ENCODE measurements around the gene FAM72B. TPM values are rescaled to one million over a fixed set of nuclear protein-coding genes. Genes with fewer than 3 reads are reported as not detected.
"Not testable (repeated sequence)": the region's sequence is repeated elsewhere in the genome, so short reads cannot be mapped to it uniquely, and the experiment has no call there.

The FAM72B gene
- total and polyA plus RNA-seq, 2 experiments from 2014 or later, result 16.0 to 22.8 TPM

GRCh38 chr1:121202986-121203385 is 18.8 kb upstream of the FAM72B start:
- not testable (repeated sequence) for H3K4me1 ChIP-seq (ENCODE audit: insufficient read depth); H3K4me3 Mint-ChIP-seq; H3K27ac Mint-ChIP-seq; H3K4me3 ChIP-seq; H3K36me3 ChIP-seq (ENCODE audit: insufficient read depth); H3K36me3 Mint-ChIP-seq (ENCODE audit: low read depth); H4K20me1 ChIP-seq (replicated peaks; ENCODE audit: insufficient read depth); H3K4me1 Mint-ChIP-seq; ATAC-seq; H3K79me2 ChIP-seq (replicated peaks; ENCODE audit: insufficient read depth); H3K27ac ChIP-seq (ENCODE audit: low read depth); H3K9me2 ChIP-seq (ENCODE audit: insufficient read depth); DNase-seq (ENCODE audit: low spot score); H3K9me3 Mint-ChIP-seq; H2AFZ ChIP-seq; H3F3A ChIP-seq (replicated peaks; ENCODE audit: low read depth); H3K27me3 Mint-ChIP-seq (ENCODE audit: insufficient read depth, low read depth, poor library complexity); H3K27me3 ChIP-seq (ENCODE audit: insufficient read depth); H3K4me2 ChIP-seq

- H3K9me2 ChIP-seq (ENCODE audit: insufficient read depth); H3K4me1 ChIP-seq (ENCODE audit: insufficient read depth); H3K36me3 Mint-ChIP-seq (ENCODE audit: low read depth); H3K27me3 Mint-ChIP-seq (ENCODE audit: insufficient read depth, low read depth, poor library complexity); H4K20me1 ChIP-seq (replicated peaks; ENCODE audit: insufficient read depth); H3K27ac Mint-ChIP-seq; DNase-seq (ENCODE audit: low spot score); H3K27me3 ChIP-seq (ENCODE audit: insufficient read depth); ATAC-seq; H3K27ac ChIP-seq (ENCODE audit: low read depth); H3K79me2 ChIP-seq (replicated peaks; ENCODE audit: insufficient read depth); H3K36me3 ChIP-seq (ENCODE audit: insufficient read depth); H3F3A ChIP-seq (replicated peaks; ENCODE audit: low read depth); H3K4me2 ChIP-seq; H3K4me3 ChIP-seq; H3K4me1 Mint-ChIP-seq; H2AFZ ChIP-seq; H3K9me3 Mint-ChIP-seq; H3K4me3 Mint-ChIP-seq: not testable (repeated sequence)
Observed at GRCh38 chr1:121200985-121201981, 17.1 kb upstream of the FAM72B start.

GRCh38 chr1:121200232-121200631 is 16.1 kb upstream of the FAM72B start:
- not testable (repeated sequence) for H3K4me3 Mint-ChIP-seq; H3K27ac ChIP-seq (ENCODE audit: low read depth); H3K27me3 Mint-ChIP-seq (ENCODE audit: insufficient read depth, low read depth, poor library complexity); H3K36me3 ChIP-seq (ENCODE audit: insufficient read depth); H3K27ac Mint-ChIP-seq; H3K9me2 ChIP-seq (ENCODE audit: insufficient read depth); H3K4me2 ChIP-seq; H4K20me1 ChIP-seq (replicated peaks; ENCODE audit: insufficient read depth); ATAC-seq; H3K4me1 ChIP-seq (ENCODE audit: insufficient read depth); DNase-seq (ENCODE audit: low spot score); H3F3A ChIP-seq (replicated peaks; ENCODE audit: low read depth); H3K4me3 ChIP-seq; H3K9me3 Mint-ChIP-seq; H2AFZ ChIP-seq; H3K27me3 ChIP-seq (ENCODE audit: insufficient read depth); H3K4me1 Mint-ChIP-seq; H3K79me2 ChIP-seq (replicated peaks; ENCODE audit: insufficient read depth); H3K36me3 Mint-ChIP-seq (ENCODE audit: low read depth)

GRCh38 chr1:121199763-121200162 is 15.6 kb upstream of the FAM72B start:
- not testable (repeated sequence) for H3K4me3 ChIP-seq; H3K27ac ChIP-seq (ENCODE audit: low read depth); H2AFZ ChIP-seq; H3K79me2 ChIP-seq (replicated peaks; ENCODE audit: insufficient read depth); ATAC-seq; H3F3A ChIP-seq (replicated peaks; ENCODE audit: low read depth); H3K27me3 Mint-ChIP-seq (ENCODE audit: insufficient read depth, low read depth, poor library complexity); H3K9me3 Mint-ChIP-seq; H4K20me1 ChIP-seq (replicated peaks; ENCODE audit: insufficient read depth); H3K9me2 ChIP-seq (ENCODE audit: insufficient read depth); H3K4me1 Mint-ChIP-seq; H3K36me3 ChIP-seq (ENCODE audit: insufficient read depth); DNase-seq (ENCODE audit: low spot score); H3K4me1 ChIP-seq (ENCODE audit: insufficient read depth); H3K4me3 Mint-ChIP-seq; H3K27ac Mint-ChIP-seq; H3K27me3 ChIP-seq (ENCODE audit: insufficient read depth); H3K4me2 ChIP-seq; H3K36me3 Mint-ChIP-seq (ENCODE audit: low read depth)

GRCh38 chr1:121197095-121197882 is 13.1 kb upstream of the FAM72B start:
- not testable (repeated sequence) for H3K27ac ChIP-seq (ENCODE audit: low read depth); H3K27ac Mint-ChIP-seq; ATAC-seq; H3F3A ChIP-seq (replicated peaks; ENCODE audit: low read depth); H3K4me2 ChIP-seq; H3K4me1 ChIP-seq (ENCODE audit: insufficient read depth); H2AFZ ChIP-seq; H3K27me3 ChIP-seq (ENCODE audit: insufficient read depth); H3K79me2 ChIP-seq (replicated peaks; ENCODE audit: insufficient read depth); H4K20me1 ChIP-seq (replicated peaks; ENCODE audit: insufficient read depth); H3K9me2 ChIP-seq (ENCODE audit: insufficient read depth); H3K4me1 Mint-ChIP-seq; H3K36me3 Mint-ChIP-seq (ENCODE audit: low read depth); H3K36me3 ChIP-seq (ENCODE audit: insufficient read depth); DNase-seq (ENCODE audit: low spot score); H3K4me3 Mint-ChIP-seq; H3K27me3 Mint-ChIP-seq (ENCODE audit: insufficient read depth, low read depth, poor library complexity); H3K9me3 Mint-ChIP-seq; H3K4me3 ChIP-seq

GRCh38 chr1:121192512-121192911 is 8.4 kb upstream of the FAM72B start:
- H3K9me2 ChIP-seq (ENCODE audit: insufficient read depth); H3K36me3 ChIP-seq (ENCODE audit: insufficient read depth); H3K79me2 ChIP-seq (replicated peaks; ENCODE audit: insufficient read depth); H2AFZ ChIP-seq; H4K20me1 ChIP-seq (replicated peaks; ENCODE audit: insufficient read depth); DNase-seq (ENCODE audit: low spot score); H3K4me3 Mint-ChIP-seq; ATAC-seq; H3K27ac ChIP-seq (ENCODE audit: low read depth); H3K4me2 ChIP-seq; H3K27me3 Mint-ChIP-seq (ENCODE audit: insufficient read depth, low read depth, poor library complexity); H3K9me3 Mint-ChIP-seq; H3K4me3 ChIP-seq; H3F3A ChIP-seq (replicated peaks; ENCODE audit: low read depth); H3K36me3 Mint-ChIP-seq (ENCODE audit: low read depth); H3K27ac Mint-ChIP-seq; H3K4me1 Mint-ChIP-seq; H3K4me1 ChIP-seq (ENCODE audit: insufficient read depth); H3K27me3 ChIP-seq (ENCODE audit: insufficient read depth): not testable (repeated sequence)

Measured in GM23338 (cell line).